ENCODE measurements around the gene IGSF9.

The IGSF9 gene

GRCh38 chr1:159930216-159930615 is 15.2 kb downstream of the IGSF9 start:
- no peak for DNase-seq

DNA sequence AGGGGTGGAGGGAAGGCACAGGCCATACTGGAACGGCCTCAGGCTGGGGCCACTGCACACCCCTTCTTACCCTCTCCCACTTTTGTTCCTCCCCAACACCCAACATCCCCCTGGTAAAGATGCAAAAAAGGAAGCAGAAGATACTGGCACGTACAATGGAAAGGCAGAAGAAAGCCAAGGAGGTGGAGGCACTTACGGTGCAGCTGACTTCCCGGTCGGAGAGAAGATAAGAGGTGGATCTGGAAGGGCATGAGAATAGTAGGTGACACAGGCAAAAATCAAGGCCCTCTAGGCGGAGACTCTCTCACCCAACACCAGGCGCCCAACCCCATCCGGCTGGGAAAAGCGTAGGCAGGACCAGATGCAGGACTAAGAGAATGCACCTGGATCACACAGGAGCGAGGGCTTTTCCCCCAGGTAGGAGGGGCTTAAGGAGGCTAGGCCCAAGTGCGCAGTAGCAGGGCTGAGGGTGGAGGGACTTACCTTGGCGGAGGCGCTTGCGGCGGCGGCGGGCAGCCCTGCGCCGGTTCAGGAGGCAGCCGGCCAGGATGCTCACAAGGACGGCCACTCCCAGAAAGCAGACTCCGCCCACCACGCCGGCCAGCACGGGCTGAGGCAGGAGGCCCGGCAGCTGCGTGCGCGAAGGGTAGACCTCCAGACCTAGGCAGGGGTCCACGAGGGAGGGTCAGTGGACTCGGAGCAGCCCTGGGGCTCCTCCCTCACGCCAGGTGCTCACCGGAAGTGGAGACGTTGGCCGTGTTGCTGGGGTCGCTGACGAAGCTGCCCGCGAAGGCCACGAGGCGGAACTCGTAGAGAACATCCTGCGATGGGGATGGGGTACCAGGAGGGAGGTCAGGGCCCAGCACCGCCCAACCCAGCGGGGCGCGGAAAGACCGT is 16.0 kb downstream of the IGSF9 start:
- DNase-seq, result no peak

GRCh38 chr1:159928491-159929050 is 16.8 kb downstream of the IGSF9 start:
- no peak for DNase-seq

DNA sequence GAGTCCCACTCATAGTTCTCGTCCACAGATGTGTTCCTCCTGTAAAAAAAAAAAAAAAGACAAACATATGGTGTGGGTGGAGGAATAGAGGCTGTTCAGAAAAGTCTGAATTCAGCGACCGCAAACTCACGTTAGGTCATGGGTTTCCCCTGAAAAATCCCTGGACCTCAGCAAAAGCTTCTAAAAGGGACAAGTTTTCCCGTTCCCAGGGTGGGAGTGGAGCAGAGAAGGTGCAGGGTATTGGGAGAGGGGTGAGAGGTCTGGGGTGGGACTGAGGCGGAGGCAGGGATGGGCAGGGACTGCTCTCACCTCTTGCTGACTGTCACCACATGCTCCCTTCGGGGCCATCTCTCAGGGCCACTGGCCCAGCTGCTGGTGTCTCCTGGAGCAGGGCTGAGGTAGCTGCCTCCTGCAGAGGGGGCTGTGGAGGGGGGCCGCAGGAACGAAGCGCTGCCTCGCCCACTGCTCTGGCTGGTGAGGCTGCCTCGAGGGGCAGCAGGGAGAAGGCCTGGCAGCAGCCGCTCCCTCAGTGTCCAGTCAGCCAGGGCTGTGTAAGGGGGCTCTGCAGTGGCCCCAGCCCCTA is 17.5 kb downstream of the IGSF9 start:
- no peak for DNase-seq

- DNase-seq, result no peak
Measured at GRCh38 chr1:159927211-159927848, 18.1 kb downstream of the IGSF9 start.

GRCh38 chr1:159925719-159926078 is 19.7 kb downstream of the IGSF9 start:
- no peak for DNase-seq

- peak; percentile 88 for DNase-seq
Measured at GRCh38 chr1:159924791-159925718, 20.4 kb downstream of the IGSF9 start, which contains the start of gene TAGLN2. Gene TAGLN2 (minus strand): TSS chr1:159925507. CDS start chr1:159920509, 4,998 bp downstream.

DNA sequence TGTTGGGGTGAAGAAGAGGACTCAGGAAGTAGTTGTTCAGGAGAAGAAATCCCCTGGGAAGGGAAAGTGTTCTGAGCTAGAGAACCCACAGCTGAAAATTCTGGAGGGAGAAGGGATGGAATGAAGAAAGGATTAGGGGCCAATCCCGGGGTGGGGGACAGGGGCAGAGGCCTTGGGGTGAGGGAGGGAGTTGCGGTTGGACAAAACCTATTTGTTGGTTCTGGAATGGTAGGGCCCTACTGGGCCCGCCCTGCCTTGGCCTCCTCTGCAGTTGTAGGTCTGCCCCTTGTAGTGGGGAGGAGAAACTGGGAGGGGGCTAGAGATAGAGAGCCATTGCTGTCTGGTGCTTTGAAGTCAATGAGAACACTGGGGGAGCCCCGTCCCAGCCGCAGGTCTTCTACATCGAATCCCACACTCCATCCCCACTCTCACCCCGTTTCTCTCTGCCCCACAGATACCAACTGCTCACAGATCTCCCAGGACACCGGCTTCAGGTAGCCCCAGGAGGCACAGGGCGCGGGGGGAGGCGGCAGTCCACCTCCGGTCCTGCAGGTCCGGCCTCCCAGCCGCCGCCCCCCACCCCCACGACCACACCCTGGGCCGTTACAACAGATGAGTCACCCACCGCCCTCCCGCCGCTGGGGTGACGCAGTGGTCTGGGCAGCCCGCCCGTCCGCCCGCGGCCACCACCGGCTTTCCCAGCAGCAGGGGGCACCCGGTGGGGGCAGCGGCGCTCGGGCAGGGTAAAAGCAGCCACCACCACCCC is 21.2 kb downstream of the IGSF9 start:
- DNase-seq, result no peak

- DNase-seq, result peak; percentile 66
Measured at GRCh38 chr1:159923203-159924024, 22.0 kb downstream of the IGSF9 start.

GRCh38 chr1:159922511-159923202 is 22.8 kb downstream of the IGSF9 start:
- no peak for DNase-seq

DNA sequence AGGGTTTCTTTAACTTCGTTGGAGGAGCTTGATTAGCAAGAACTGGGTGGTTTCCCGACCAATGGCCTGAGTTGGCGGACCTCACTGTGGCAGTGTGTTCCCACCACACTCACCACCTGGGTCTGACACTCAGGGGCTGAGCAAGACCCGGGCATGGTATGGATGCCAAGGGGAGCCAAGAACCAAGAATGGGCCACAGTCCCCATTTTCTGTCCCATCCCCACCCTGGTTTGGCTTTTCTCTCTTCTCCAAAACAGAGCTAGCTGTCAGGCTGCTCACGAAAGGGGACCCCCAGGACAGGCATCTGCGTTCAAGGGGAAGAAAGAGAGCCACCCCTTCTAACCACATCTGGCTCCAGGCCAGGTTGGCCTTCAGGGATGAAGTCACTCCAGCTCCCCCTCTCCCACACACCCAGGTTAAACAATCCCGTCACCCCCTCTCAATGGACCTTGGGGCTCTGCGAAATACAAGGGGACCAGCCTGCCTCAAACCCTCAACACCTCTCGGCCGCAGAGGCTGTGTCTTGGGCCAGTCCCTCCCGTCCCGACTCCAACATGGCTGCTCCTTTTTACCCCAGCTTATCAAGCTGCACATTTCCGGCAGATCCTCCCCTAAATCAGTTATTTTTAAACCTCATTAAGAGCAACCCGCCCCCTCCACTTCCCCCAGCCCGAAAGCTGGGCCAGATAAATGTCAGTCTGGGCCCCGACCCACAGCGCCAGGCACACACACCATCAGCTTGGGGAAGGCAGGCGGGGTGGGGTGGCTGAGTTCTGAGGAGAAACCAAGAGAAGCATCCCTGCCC is 23.5 kb downstream of the IGSF9 start:
- peak; percentile 63 for DNase-seq

DNA sequence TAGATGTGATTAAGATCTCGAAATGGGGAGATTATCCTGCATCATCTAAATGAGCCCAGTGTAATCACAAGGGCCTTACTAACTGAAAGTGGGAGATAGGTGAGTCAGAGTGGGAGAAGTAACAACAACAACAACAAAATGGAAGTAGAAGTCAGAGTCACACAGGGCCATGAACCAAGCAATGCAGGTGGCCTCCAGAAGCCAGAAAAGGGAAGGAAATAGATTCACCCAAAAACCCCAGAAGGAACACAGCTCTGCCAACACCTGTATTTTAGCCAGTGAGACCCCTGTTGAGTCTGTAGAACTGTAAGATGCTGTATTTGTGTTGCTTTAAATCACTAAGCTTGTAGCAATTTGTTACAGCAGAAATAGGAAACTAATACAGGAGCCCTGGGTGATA is 24.2 kb downstream of the IGSF9 start:
- DNase-seq, result no peak

- DNase-seq, result no peak
Measured at GRCh38 chr1:159920651-159921050, 24.8 kb downstream of the IGSF9 start.

DNA sequence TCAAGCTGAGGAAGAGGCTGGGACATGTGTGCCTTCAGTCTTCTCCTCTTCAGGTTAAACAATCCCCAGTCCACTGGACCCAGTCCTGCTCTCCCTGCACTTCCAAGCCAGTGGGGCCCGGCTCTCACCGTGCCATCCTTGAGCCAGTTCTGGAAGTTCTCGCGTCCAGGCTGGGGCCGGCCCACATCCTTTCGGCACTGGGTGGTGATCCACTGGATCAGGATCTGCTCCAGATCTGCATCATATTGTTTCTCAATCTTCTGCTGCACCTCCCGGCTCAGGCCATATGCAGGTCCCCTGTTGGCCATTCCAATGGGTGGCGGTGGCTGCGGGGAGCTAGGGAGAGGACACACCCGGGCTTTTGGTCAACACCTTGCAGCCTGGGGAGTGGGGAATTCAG is 25.2 kb downstream of the IGSF9 start:
- DNase-seq, result no peak

GRCh38 chr1:159919236-159919865 is 26.1 kb downstream of the IGSF9 start:
- DNase-seq, result no peak

- DNase-seq, result no peak
Measured at GRCh38 chr1:159918352-159919200, 26.8 kb downstream of the IGSF9 start.

DNA sequence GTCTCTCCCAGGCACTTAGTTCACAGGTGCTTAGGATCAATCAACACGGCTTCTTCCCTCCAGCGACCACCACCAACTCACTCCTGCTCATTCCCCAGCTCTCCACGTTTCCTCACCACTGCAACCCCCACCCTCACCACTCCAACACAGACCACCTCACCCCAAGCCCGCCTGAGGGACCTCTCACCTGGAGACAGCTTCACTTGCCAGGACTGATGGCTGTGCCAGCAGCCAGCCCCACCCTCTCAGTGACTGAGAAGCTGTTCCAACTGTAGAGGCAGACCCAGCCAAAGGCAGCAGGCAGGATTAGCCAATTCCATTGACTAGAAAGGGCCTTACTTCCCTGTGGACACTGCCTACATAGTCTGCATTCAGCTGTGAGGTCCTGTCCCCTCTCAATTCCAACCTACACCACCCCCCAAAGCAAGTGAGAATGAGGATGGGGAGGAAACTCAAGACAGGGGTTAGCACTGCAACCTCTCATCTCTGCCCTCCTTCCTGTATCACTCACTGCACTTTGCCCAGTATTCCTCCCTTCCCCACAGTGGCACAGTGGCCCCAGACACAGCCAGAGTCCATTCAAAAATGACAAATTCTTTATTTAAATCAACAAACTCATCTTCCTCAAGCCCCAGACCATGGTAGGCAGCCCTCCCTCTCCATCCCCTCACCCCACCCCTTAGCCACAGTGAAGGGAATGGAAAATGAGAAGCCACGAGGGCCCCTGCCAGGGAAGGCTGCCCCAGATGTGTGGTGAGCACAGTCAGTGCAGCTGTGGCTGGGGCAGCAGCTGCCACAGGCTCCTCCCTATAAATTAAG is 27.7 kb downstream of the IGSF9 start:
- peak; percentile 37 for DNase-seq

Data from GDM1 (cell line).